ENCODE data around the gene REV1. TPM values are rescaled to one million over a fixed set of nuclear protein-coding genes. Genes with fewer than 3 reads are reported as not detected.

REV1 gene
- total RNA-seq, 1 donor from 2014 or later = 41.3 TPM

- peaks cover 33% of the 10 kb centered on the region for H3K36me3 Mint-ChIP-seq (ENCODE audit: low read depth)
- H3K4me1 Mint-ChIP-seq (ENCODE audit: low read depth) = peaks cover 11% of the 10 kb centered on the region
- no peaks in the 10 kb centered on the region for H3K9me3 Mint-ChIP-seq
- H3K27ac Mint-ChIP-seq = peak overlapping the region; percentile 57
- intact Hi-C loops (cut with micrococcal nuclease) = no loop called here
- DNase-seq (ENCODE audit: low spot score) = no peak
- H3K27me3 Mint-ChIP-seq (ENCODE audit: low read depth) = no peaks in the 10 kb centered on the region
- H3K4me3 Mint-ChIP-seq (ENCODE audit: low read depth) = no peak overlapping the region
These were observed 59.1 kb downstream of the REV1 start for GRCh38 chr2:99430614-99431291.

DNA sequence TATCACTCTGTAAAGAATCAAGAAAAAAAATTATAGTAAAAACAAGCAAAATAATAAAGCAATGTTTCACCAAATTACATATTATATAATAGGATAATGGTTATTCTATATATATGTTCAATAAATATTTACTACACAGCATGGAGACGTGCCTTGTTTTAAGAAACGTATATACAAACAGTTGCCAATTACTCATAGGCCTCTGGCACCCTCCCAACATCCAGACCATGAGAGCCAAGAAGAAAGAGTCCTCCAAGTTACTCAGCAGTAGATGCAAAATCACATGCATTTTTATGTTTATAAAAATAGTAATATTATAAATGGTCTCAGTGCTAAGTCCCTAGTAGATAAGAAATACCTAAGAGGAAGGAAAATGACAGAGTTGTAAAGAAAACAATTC lies 64.8 kb downstream of the REV1 start:
- no peaks in the 10 kb centered on the region for H3K9me3 Mint-ChIP-seq
- no peaks in the 10 kb centered on the region for H3K27me3 Mint-ChIP-seq (ENCODE audit: low read depth)

GRCh38 chr2:99424371-99424770 lies 65.4 kb downstream of the REV1 start:
- intact Hi-C loops (cut with micrococcal nuclease) = no loop called here
- Mint-ChIP-seq H3K4me1 (ENCODE audit: low read depth) (peaks cover 8% of the 10 kb centered on the region), H3K36me3 (ENCODE audit: low read depth) (peaks cover 53% of the 10 kb centered on the region), H3K9me3 (no peaks in the 10 kb centered on the region), H3K27me3 (ENCODE audit: low read depth) (no peaks in the 10 kb centered on the region), H3K27ac (no peak overlapping the region), H3K4me3 (ENCODE audit: low read depth) (no peak overlapping the region)
- DNase-seq (ENCODE audit: low spot score) = no peak

More for the DNA sequence above, 64.8 kb downstream of the REV1 start:
- H3K4me3 Mint-ChIP-seq (ENCODE audit: low read depth) = no peak overlapping the region
- no peak overlapping the region for H3K27ac Mint-ChIP-seq
- H3K4me1 Mint-ChIP-seq (ENCODE audit: low read depth) = peaks cover 7% of the 10 kb centered on the region
- no peak for DNase-seq (ENCODE audit: low spot score)
- H3K36me3 Mint-ChIP-seq (ENCODE audit: low read depth) = peaks cover 49% of the 10 kb centered on the region
- intact Hi-C loops (cut with micrococcal nuclease) = no loop called here

DNA sequence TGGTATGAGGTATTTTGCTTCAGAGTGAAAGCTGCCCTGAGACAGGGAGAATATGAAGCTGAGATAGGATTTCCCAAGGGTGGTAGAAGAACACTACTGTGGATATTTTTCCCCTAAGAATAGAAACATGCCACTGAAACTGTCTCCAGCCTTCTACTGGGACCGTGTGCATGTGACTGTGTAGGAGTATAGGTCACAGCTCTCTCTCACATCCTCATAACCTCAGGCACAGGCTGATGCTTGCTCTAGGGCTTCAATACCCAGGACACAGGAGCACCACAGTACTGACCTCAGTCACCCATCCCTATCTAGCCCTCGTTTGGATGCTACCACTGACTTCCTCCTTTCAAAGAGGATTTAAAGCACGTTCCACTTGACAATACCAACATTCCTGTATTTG lies 67.2 kb downstream of the REV1 start:
- Mint-ChIP-seq H3K27me3 (ENCODE audit: low read depth) (no peaks in the 10 kb centered on the region), H3K4me1 (ENCODE audit: low read depth) (peaks cover 8% of the 10 kb centered on the region), H3K27ac (no peak overlapping the region), H3K4me3 (ENCODE audit: low read depth) (no peak overlapping the region), H3K36me3 (ENCODE audit: low read depth) (peaks cover 55% of the 10 kb centered on the region), H3K9me3 (no peaks in the 10 kb centered on the region)
- intact Hi-C loops (cut with micrococcal nuclease) = no loop called here
- DNase-seq (ENCODE audit: low spot score) = no peak

GRCh38 chr2:99421469-99421868 lies 68.3 kb downstream of the REV1 start:
- Mint-ChIP-seq H3K9me3 (no peaks in the 10 kb centered on the region), H3K4me1 (ENCODE audit: low read depth) (peaks cover 8% of the 10 kb centered on the region), H3K4me3 (ENCODE audit: low read depth) (no peak overlapping the region), H3K27me3 (ENCODE audit: low read depth) (no peaks in the 10 kb centered on the region), H3K27ac (no peak overlapping the region), H3K36me3 (ENCODE audit: low read depth) (peaks cover 57% of the 10 kb centered on the region)
- no peak for DNase-seq (ENCODE audit: low spot score)
- intact Hi-C loops (cut with micrococcal nuclease) = no loop called here

GRCh38 chr2:99420751-99421299 lies 69.0 kb downstream of the REV1 start:
- Mint-ChIP-seq H3K27me3 (ENCODE audit: low read depth) (no peaks in the 10 kb centered on the region), H3K36me3 (ENCODE audit: low read depth) (peaks cover 62% of the 10 kb centered on the region)

DNA sequence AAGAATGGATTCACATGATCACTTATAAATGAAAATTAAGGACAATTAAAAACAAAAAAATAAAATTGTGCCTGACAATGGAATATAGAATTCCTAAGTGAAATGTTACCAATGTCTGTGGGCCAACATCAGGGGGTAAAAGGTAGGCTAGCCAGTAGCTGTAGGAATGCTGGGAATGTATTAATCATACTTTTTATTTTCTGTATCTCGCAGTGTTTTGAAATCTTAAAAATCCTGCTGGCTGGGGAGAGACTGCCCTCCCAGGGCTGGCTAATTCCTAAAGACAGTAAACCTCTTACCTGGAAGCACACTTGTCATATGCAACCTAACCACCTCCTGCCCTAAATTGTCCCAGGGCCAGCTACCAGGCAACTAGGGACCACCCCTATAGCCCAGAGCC lies 69.8 kb downstream of the REV1 start:
- peaks cover 8% of the 10 kb centered on the region for H3K4me1 Mint-ChIP-seq (ENCODE audit: low read depth)
- no peaks in the 10 kb centered on the region for H3K27me3 Mint-ChIP-seq (ENCODE audit: low read depth)
- peaks cover 70% of the 10 kb centered on the region for H3K36me3 Mint-ChIP-seq (ENCODE audit: low read depth)
- no peak overlapping the region for H3K4me3 Mint-ChIP-seq (ENCODE audit: low read depth)
- DNase-seq (ENCODE audit: low spot score) = no peak
- intact Hi-C loops (cut with micrococcal nuclease) = no loop called here
- H3K27ac Mint-ChIP-seq = no peak overlapping the region
- no peaks in the 10 kb centered on the region for H3K9me3 Mint-ChIP-seq

More at GRCh38 chr2:99420751-99421299, 69.0 kb downstream of the REV1 start:
- no peak overlapping the region for H3K4me3 Mint-ChIP-seq (ENCODE audit: low read depth)
- no peaks in the 10 kb centered on the region for H3K9me3 Mint-ChIP-seq
- intact Hi-C loops (cut with micrococcal nuclease) = no loop called here
- no peak overlapping the region for H3K27ac Mint-ChIP-seq
- peaks cover 8% of the 10 kb centered on the region for H3K4me1 Mint-ChIP-seq (ENCODE audit: low read depth)
- no peak for DNase-seq (ENCODE audit: low spot score)

DNA sequence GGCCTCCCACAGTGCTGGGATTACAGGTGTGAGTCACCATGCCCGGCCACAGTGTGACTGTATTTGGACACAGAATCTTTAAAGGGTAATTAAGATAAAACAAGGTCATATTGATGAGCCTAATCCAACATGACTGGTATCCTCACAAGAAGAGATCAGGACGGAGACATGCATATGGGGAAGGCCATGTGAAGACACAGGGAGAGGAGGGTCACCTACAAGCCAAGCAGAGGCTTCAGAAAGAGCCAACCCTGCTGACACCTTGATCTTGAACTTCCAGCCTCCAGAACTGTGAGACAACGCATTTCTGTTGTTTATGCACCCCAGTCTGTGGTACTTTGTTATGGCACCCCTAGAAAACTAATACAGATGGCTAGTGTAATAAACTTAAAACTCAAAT lies 72.4 kb downstream of the REV1 start:
- Mint-ChIP-seq H3K9me3 (no peaks in the 10 kb centered on the region), H3K27me3 (ENCODE audit: low read depth) (no peaks in the 10 kb centered on the region), H3K27ac (no peak overlapping the region), H3K4me1 (ENCODE audit: low read depth) (peaks cover 7% of the 10 kb centered on the region), H3K4me3 (ENCODE audit: low read depth) (no peak overlapping the region), H3K36me3 (ENCODE audit: low read depth) (peaks cover 83% of the 10 kb centered on the region)
- intact Hi-C loops (cut with micrococcal nuclease) = no loop called here
- no peak for DNase-seq (ENCODE audit: low spot score)

- Mint-ChIP-seq H3K36me3 (ENCODE audit: low read depth) (peaks cover 81% of the 10 kb centered on the region), H3K4me1 (ENCODE audit: low read depth) (peaks cover 5% of the 10 kb centered on the region), H3K27me3 (ENCODE audit: low read depth) (no peaks in the 10 kb centered on the region), H3K4me3 (ENCODE audit: low read depth) (no peak overlapping the region), H3K9me3 (no peaks in the 10 kb centered on the region), H3K27ac (peak overlapping the region; percentile 25)
- no peak for DNase-seq (ENCODE audit: low spot score)
- intact Hi-C loops (cut with micrococcal nuclease) = loop anchor here (5.0 kb wide), 1 partner anchor 47 kb away; no protein-coding TSS in a partner anchor
These were observed 75.3 kb downstream of the REV1 start for GRCh38 chr2:99414566-99414965.

GRCh38 chr2:99410276-99410675 lies 79.5 kb downstream of the REV1 start:
- no peak overlapping the region for H3K27ac Mint-ChIP-seq
- H3K27me3 Mint-ChIP-seq (ENCODE audit: low read depth) = no peaks in the 10 kb centered on the region
- no peak for DNase-seq (ENCODE audit: low spot score)
- H3K9me3 Mint-ChIP-seq = no peaks in the 10 kb centered on the region
- intact Hi-C loops (cut with micrococcal nuclease) = loop anchor here (5.0 kb wide), 1 partner anchor 43 kb away; no protein-coding TSS in a partner anchor
- peaks cover 6% of the 10 kb centered on the region for H3K4me1 Mint-ChIP-seq (ENCODE audit: low read depth)
- peaks cover 62% of the 10 kb centered on the region for H3K36me3 Mint-ChIP-seq (ENCODE audit: low read depth)
- no peak overlapping the region for H3K4me3 Mint-ChIP-seq (ENCODE audit: low read depth)

DNA sequence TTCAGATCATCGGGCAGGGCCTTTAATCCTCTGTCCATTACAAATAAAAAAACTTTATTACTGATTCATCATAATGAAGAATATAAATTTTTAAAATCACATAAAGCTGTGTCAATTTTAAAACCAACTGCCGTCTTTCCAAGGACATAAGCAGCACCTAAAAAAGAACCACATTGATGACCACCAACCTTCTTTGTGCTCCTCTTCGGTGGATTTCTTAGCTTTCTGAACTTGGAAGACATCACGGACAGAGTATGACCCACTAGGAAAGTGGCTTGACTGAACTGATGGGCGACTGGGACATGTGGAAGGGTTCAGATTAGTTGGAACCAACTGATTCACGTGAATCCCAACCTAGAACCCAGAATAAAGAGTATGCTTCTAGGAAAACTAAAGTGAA lies 83.7 kb downstream of the REV1 start:
- Mint-ChIP-seq H3K27me3 (ENCODE audit: low read depth) (no peaks in the 10 kb centered on the region), H3K4me1 (ENCODE audit: low read depth) (peaks cover 11% of the 10 kb centered on the region), H3K4me3 (ENCODE audit: low read depth) (no peak overlapping the region), H3K27ac (no peak overlapping the region), H3K9me3 (no peaks in the 10 kb centered on the region), H3K36me3 (ENCODE audit: low read depth) (peaks cover 60% of the 10 kb centered on the region)
- intact Hi-C loops (cut with micrococcal nuclease) = no loop called here
- no peak for DNase-seq (ENCODE audit: low spot score)

- H3K4me3 Mint-ChIP-seq (ENCODE audit: low read depth) = no peak overlapping the region
- H3K27ac Mint-ChIP-seq = no peak overlapping the region
- no peaks in the 10 kb centered on the region for H3K9me3 Mint-ChIP-seq
- H3K27me3 Mint-ChIP-seq (ENCODE audit: low read depth) = no peaks in the 10 kb centered on the region
- H3K4me1 Mint-ChIP-seq (ENCODE audit: low read depth) = peaks cover 11% of the 10 kb centered on the region
- no peak for DNase-seq (ENCODE audit: low spot score)
- intact Hi-C loops (cut with micrococcal nuclease) = no loop called here
- H3K36me3 Mint-ChIP-seq (ENCODE audit: low read depth) = peaks cover 55% of the 10 kb centered on the region
These were observed 84.8 kb downstream of the REV1 start for GRCh38 chr2:99404797-99405669.
